Astrocyte of the cerebellum (primary cell): ENCODE data around the gene RABEP1.

Experiments used
- DNase-seq: peaks from one replicate; pipeline ENCODE4 v3.0.0-alpha.2; 2011; ENCODE audit warnings: low read depth
- H3K4me3 ChIP-seq: 2 replicates; pipeline ENCODE4 v1.5.1; 2011; ENCODE audit warnings: mild to moderate bottlenecking, low read depth, low read length, moderate library complexity
- in situ Hi-C: cut with HindIII; loops from 2 replicates; pipeline ENCODE4 v1.10.0; 2017; ENCODE audit warnings: low sequenced_read_pairs
- TF ChIP-seq, protein P1 (sequence below): IDR thresholded peaks from 2 replicates; pipeline ENCODE4 v1.5.1; 2012; ENCODE audit warnings: low read length, low read depth, moderate library complexity, mild to moderate bottlenecking; ENCODE audit errors: missing control alignments

Gene RABEP1

GRCh38 chr17:5391678-5392077 is 109.6 kb downstream of the RABEP1 start:
- TF ChIP-seq, protein P1, sequence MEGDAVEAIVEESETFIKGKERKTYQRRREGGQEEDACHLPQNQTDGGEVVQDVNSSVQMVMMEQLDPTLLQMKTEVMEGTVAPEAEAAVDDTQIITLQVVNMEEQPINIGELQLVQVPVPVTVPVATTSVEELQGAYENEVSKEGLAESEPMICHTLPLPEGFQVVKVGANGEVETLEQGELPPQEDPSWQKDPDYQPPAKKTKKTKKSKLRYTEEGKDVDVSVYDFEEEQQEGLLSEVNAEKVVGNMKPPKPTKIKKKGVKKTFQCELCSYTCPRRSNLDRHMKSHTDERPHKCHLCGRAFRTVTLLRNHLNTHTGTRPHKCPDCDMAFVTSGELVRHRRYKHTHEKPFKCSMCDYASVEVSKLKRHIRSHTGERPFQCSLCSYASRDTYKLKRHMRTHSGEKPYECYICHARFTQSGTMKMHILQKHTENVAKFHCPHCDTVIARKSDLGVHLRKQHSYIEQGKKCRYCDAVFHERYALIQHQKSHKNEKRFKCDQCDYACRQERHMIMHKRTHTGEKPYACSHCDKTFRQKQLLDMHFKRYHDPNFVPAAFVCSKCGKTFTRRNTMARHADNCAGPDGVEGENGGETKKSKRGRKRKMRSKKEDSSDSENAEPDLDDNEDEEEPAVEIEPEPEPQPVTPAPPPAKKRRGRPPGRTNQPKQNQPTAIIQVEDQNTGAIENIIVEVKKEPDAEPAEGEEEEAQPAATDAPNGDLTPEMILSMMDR, result no peak
- DNase-seq, result no peak
- no peak overlapping the region for H3K4me3 ChIP-seq
- in situ Hi-C loops, result no loop called here

DNA sequence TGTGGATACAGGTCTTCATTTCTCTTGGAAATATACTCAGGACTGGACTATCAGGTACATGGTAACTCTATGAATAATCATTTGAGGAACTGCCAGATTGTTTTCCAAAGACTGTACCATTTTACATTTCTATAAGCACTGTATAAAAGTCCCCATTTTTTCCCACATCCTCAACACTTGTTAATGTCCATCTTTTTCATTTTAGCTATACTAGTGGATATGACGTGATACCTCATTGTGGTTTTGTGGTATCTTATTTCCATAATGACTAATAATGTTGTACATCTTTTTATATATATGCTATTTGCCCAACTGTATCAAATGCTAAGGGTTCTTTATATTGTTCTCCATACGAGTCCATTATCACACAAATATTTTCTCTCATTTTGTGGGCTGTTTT is 114.5 kb downstream of the RABEP1 start:
- no peak overlapping the region for H3K4me3 ChIP-seq
- TF ChIP-seq, protein P1, result no peak
- DNase-seq, result no peak
- in situ Hi-C loops, result no loop called here

GRCh38 chr17:5399767-5400166 is 117.7 kb downstream of the RABEP1 start:
- in situ Hi-C loops, result no loop called here
- TF ChIP-seq, protein P1, result no peak

GRCh38 chr17:5405400-5405799 is 123.3 kb downstream of the RABEP1 start:
- TF ChIP-seq, protein P1, result no peak
- in situ Hi-C loops, result no loop called here
- H3K4me3 ChIP-seq, result no peak overlapping the region
- DNase-seq, result no peak

More at GRCh38 chr17:5399767-5400166, 117.7 kb downstream of the RABEP1 start:
- no peak for DNase-seq
- no peak overlapping the region for H3K4me3 ChIP-seq

DNA sequence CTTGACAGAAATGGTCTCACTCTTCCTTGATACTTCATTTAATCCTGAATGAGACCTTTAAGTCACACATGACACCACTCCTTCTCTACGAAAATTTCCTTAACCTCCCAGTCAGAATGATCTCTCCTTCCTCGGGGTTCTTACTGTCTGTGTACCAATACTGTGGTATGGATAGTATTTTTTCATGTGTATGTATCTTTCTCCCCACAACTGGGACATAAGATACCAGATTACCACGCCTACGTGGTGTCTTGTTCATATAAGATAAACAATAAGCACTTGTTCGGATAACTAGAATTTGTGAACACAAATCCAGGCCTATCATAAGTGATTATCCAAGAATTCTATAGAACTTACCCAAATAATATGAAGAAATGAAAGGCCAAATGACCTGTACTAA is 126.1 kb downstream of the RABEP1 start:
- H3K4me3 ChIP-seq, result no peak overlapping the region
- DNase-seq, result no peak
- TF ChIP-seq, protein P1, result no peak
- in situ Hi-C loops, result no loop called here

- in situ Hi-C loops, result loop anchor here (5.0 kb wide), 1 partner anchor 48 kb away; no protein-coding TSS in a partner anchor
- H3K4me3 ChIP-seq, result no peak overlapping the region
- TF ChIP-seq, protein P1, result no peak
- DNase-seq, result no peak
Observed at GRCh38 chr17:5410594-5411272, 128.6 kb downstream of the RABEP1 start.
